Erythroblast (primary cell): ENCODE measurements around the gene TNPO3.
A peak's percentile ranks its signal among the peaks of the same experiment; 100 is the strongest.
"Not testable (repeated sequence)": the region's sequence is repeated elsewhere in the genome, so short reads cannot be mapped to it uniquely, and the experiment has no call there.

Source experiments
- DNase-seq, 2 experiments: peaks; one replicate each; lab custom pipeline; 2025; lab: John Stamatoyannopoulos, UW
- GATA1 ChIP-seq: IDR thresholded peaks from 2 replicates; pipeline ENCODE4 v1.6.1; 2011; ENCODE audit warnings: low read depth, mild to moderate bottlenecking, control low read depth, low read length, moderate library complexity
- POLR2A ChIP-seq: IDR thresholded peaks from 2 replicates; pipeline ENCODE4 v1.6.1; 2011; ENCODE audit warnings: mild to moderate bottlenecking, low read length

The TNPO3 gene

GRCh38 chr7:128948976-128949760, 105.7 kb downstream of the TNPO3 start:
- no peak for DNase-seq
- TF ChIP-seq POLR2A (no peak), GATA1 (no peak)

GRCh38 chr7:128948312-128948973, 106.5 kb downstream of the TNPO3 start:
- no peak for TF ChIP-seq POLR2A
- no peak for DNase-seq

GRCh38 chr7:128947854-128948253, 107.1 kb downstream of the TNPO3 start:
- no peak for DNase-seq
- TF ChIP-seq GATA1 (no peak), POLR2A (no peak)

GRCh38 chr7:128946936-128947830, 107.7 kb downstream of the TNPO3 start:
- peak in 1 of 2 experiments; percentile 11 for DNase-seq
- TF ChIP-seq POLR2A = no peak
- TF ChIP-seq GATA1 = no peak

GRCh38 chr7:128945668-128946366, 109.1 kb downstream of the TNPO3 start:
- no peak for DNase-seq

GRCh38 chr7:128944487-128945236, 110.2 kb downstream of the TNPO3 start:
- TF ChIP-seq GATA1 (no peak), POLR2A (no peak)
- DNase-seq = no peak

More at GRCh38 chr7:128945668-128946366, 109.1 kb downstream of the TNPO3 start:
- TF ChIP-seq POLR2A (no peak), GATA1 (no peak)

GRCh38 chr7:128943251-128943650, 111.7 kb downstream of the TNPO3 start:
- not testable (repeated sequence) for DNase-seq

GRCh38 chr7:128941946-128942526, 112.9 kb downstream of the TNPO3 start:
- TF ChIP-seq GATA1 (no peak), POLR2A (no peak)
- DNase-seq = no peak

GRCh38 chr7:128941323-128941890, 113.5 kb downstream of the TNPO3 start:
- no peak for DNase-seq
- TF ChIP-seq POLR2A (no peak), GATA1 (no peak)

GRCh38 chr7:128940494-128941322, 114.2 kb downstream of the TNPO3 start:
- TF ChIP-seq GATA1 (no peak), POLR2A (no peak)

GRCh38 chr7:128939861-128940410, 115.0 kb downstream of the TNPO3 start:
- DNase-seq = no peak
- no peak for TF ChIP-seq POLR2A
- no peak for TF ChIP-seq GATA1

More at GRCh38 chr7:128940494-128941322, 114.2 kb downstream of the TNPO3 start:
- DNase-seq = no peak
